ENCODE results near the gene MAGEB17.
"Not testable (repeated sequence)": the region's sequence is repeated elsewhere in the genome, so short reads cannot be mapped to it uniquely, and the experiment has no call there.

Gene MAGEB17

GRCh38 chrX:16167181-16167580 is at the start of gene MAGEB17:
MAGEB17 (plus strand) TSS chrX:16167481; CDS start chrX:16170383, 2,902 bp downstream.
- DNase-seq, result no peak

GRCh38 chrX:16119353-16120220 is 47.7 kb upstream of the MAGEB17 start:
- DNase-seq, result no peak

- DNase-seq, result no peak
These were observed 46.9 kb upstream of the MAGEB17 start for GRCh38 chrX:16120431-16120830.

GRCh38 chrX:16123222-16123786 is 44.0 kb upstream of the MAGEB17 start, which contains the start of gene GRPR:
GRPR (plus strand) TSS chrX:16123565; CDS start chrX:16123954, 389 bp downstream.
- DNase-seq, result peak; percentile 73

- no peak for DNase-seq
These were observed 43.1 kb upstream of the MAGEB17 start for GRCh38 chrX:16124201-16124600.

- DNase-seq, result peak; percentile 27
These were observed 41.6 kb upstream of the MAGEB17 start for GRCh38 chrX:16125520-16126149.

- DNase-seq, result no peak
These were observed 36.6 kb upstream of the MAGEB17 start for GRCh38 chrX:16130707-16131106.

- DNase-seq, result no peak
These were observed 32.3 kb upstream of the MAGEB17 start for GRCh38 chrX:16134936-16135335.

GRCh38 chrX:16136080-16136479 is 31.2 kb upstream of the MAGEB17 start:
- DNase-seq, result no peak

GRCh38 chrX:16137416-16138107 is 29.7 kb upstream of the MAGEB17 start:
- DNase-seq, result no peak

- no peak for DNase-seq
These were observed 29.2 kb upstream of the MAGEB17 start for GRCh38 chrX:16138108-16138427.

GRCh38 chrX:16140448-16140847 is 26.8 kb upstream of the MAGEB17 start:
- DNase-seq, result no peak

GRCh38 chrX:16140983-16141382 is 26.3 kb upstream of the MAGEB17 start:
- DNase-seq, result no peak

GRCh38 chrX:16141422-16142245 is 25.6 kb upstream of the MAGEB17 start:
- no peak for DNase-seq

- DNase-seq, result no peak
These were observed 25.1 kb upstream of the MAGEB17 start for GRCh38 chrX:16142246-16142558.

GRCh38 chrX:16143968-16144367 is 23.3 kb upstream of the MAGEB17 start:
- no peak for DNase-seq

GRCh38 chrX:16144420-16144819 is 22.9 kb upstream of the MAGEB17 start:
- DNase-seq, result no peak

- not testable (repeated sequence) for DNase-seq
These were observed 22.2 kb upstream of the MAGEB17 start for GRCh38 chrX:16145093-16145492.

- no peak for DNase-seq
These were observed 21.6 kb upstream of the MAGEB17 start for GRCh38 chrX:16145656-16146055.

- DNase-seq, result no peak
These were observed 18.4 kb upstream of the MAGEB17 start for GRCh38 chrX:16148896-16149295.

- DNase-seq, result peak; percentile 16
These were observed 11.6 kb upstream of the MAGEB17 start for GRCh38 chrX:16155581-16156096.

GRCh38 chrX:16156692-16157331 is 10.5 kb upstream of the MAGEB17 start:
- DNase-seq, result no peak

Measured in NCI-H1105 treated with DMSO at 0.1 percent for 48 hours (cell line).